A549 (cell line): ENCODE data around the gene WEE2. TPM values are rescaled to one million over a fixed set of nuclear protein-coding genes. Genes with fewer than 3 reads are reported as not detected.

Experiments
- ATAC-seq, 2 experiments: fragments of 200-7000 bp in 1 of 2; fragments of >200 bp in 1 of 2; cut with Nextera tagmentation in 1 of 2; cut with Tn5 transposase in 1 of 2; 3 replicates each; pipeline versions ENCODE4 v1.8.0 to v1.9.1; 2018 to 2020; ENCODE audit warnings: mild to moderate bottlenecking in 1 of 2, moderate library complexity in 1 of 2
- CTCF ChIA-PET: fragments of 300-600 bp; sonication (Branson Sonifier 250); formaldehyde crosslinking; extraction: SDS; loops from one replicate; lab custom pipeline; 2021; ENCODE audit warnings: antibody characterized with exemption, inconsistent platforms; lab: Yijun Ruan, JAX
- POLR2A ChIA-PET: fragments of 350-600 bp; formaldehyde crosslinking; extraction: SDS; loops from one replicate; lab custom pipeline; 2021; ENCODE audit warnings: antibody characterized with exemption, inconsistent platforms; lab: Yijun Ruan, JAX
- DNase-seq, 2 experiments: peaks; one replicate each; pipeline versions ENCODE4 v3.0.0 to v3.0.0-alpha.2; 2011 to 2016; ENCODE audit warnings: low read depth in 1 of 2, low spot score in 1 of 2
- FAIRE-seq: peaks from 2 replicates; lab custom pipeline; 2011; peaks lifted over from hg19 to GRCh38; lab: Jason Lieb, UNC
- H3K27ac ChIP-seq, 2 experiments: fragments of >200 bp; sonication (Bioruptor Twin); formaldehyde crosslinking; 3 replicates each; pipeline ENCODE4 v1.5.1; 2016 to 2017
- H3K4me1 ChIP-seq: fragments of >200 bp; sonication (Bioruptor Twin); formaldehyde crosslinking; 3 replicates; pipeline ENCODE4 v1.6.1; 2016
- H3K4me2 ChIP-seq: fragments of >200 bp; sonication (Bioruptor Twin); formaldehyde crosslinking; 3 replicates; pipeline ENCODE4 v1.6.1; 2016
- H3K4me3 ChIP-seq: fragments of >200 bp; sonication (Bioruptor Twin); formaldehyde crosslinking; 3 replicates; pipeline ENCODE4 v1.5.1; 2016
- H3K9me3 ChIP-seq: fragments of >200 bp; sonication (Bioruptor Twin); formaldehyde crosslinking; 3 replicates; pipeline ENCODE4 v1.6.1; 2016
- CEBPB ChIP-seq, 2 experiments: fragments of >200 bp in 1 of 2; sonication (Bioruptor Twin) in 1 of 2; formaldehyde crosslinking in 1 of 2; IDR thresholded peaks; 2 replicates each; pipeline ENCODE4 v1.6.1; 2012 to 2016
- E2F6 ChIP-seq: IDR thresholded peaks from 2 replicates; pipeline ENCODE4 v1.6.1; 2012; ENCODE audit warnings: low read depth, borderline replicate concordance
- FOSB ChIP-seq: fragments of 250-450 bp; sonication (Bioruptor Pico); IDR thresholded peaks from 2 replicates; pipeline ENCODE4 v1.5.0; 2020; ENCODE audit warnings: mild to moderate bottlenecking, moderate library complexity
- FOSL2 ChIP-seq, 2 experiments: fragments of 450-650 bp in 1 of 2; fragments of >200 bp in 1 of 2; sonication (Bioruptor Twin) in 1 of 2; formaldehyde crosslinking; IDR thresholded peaks; 2 replicates each; pipeline versions ENCODE4 v1.5.0 to v1.6.1; 2016 to 2020; ENCODE audit warnings: mild to moderate bottlenecking in 1 of 2, moderate library complexity in 1 of 2
- FOXS1 ChIP-seq: fragments of 250-450 bp; sonication (Bioruptor Pico); IDR thresholded peaks from 2 replicates; pipeline ENCODE4 v1.5.0; 2020; ENCODE audit warnings: mild to moderate bottlenecking, moderate library complexity
- GATA3 ChIP-seq: IDR thresholded peaks from 2 replicates; pipeline ENCODE4 v1.6.1; 2012; ENCODE audit warnings: borderline replicate concordance
- HOXB13 ChIP-seq: fragments of 250-450 bp; sonication (Bioruptor Pico); IDR thresholded peaks from 2 replicates; pipeline ENCODE4 v1.5.0; 2020; ENCODE audit warnings: low read depth, mild to moderate bottlenecking, moderate library complexity
- JUNB ChIP-seq: fragments of >200 bp; sonication (Bioruptor Twin); formaldehyde crosslinking; IDR thresholded peaks from 2 replicates; pipeline ENCODE4 v1.6.1; 2016
- KDM1A ChIP-seq: fragments of 200-600 bp; sonication (generic); IDR thresholded peaks from 2 replicates; pipeline ENCODE4 v1.6.1; 2016; ENCODE audit warnings: low read depth, mild to moderate bottlenecking
- POLR2A ChIP-seq: IDR thresholded peaks from 2 replicates; pipeline ENCODE4 v1.6.1; 2012; ENCODE audit warnings: mild to moderate bottlenecking, low read length
- RARB ChIP-seq: fragments of 250-450 bp; sonication (Bioruptor Pico); IDR thresholded peaks from 2 replicates; pipeline ENCODE4 v1.8.0; 2021; ENCODE audit warnings: mild to moderate bottlenecking, moderate library complexity
- RCOR1 ChIP-seq: fragments of 150-350 bp; IDR thresholded peaks from 2 replicates; pipeline ENCODE4 v1.6.1; 2014; ENCODE audit warnings: antibody characterized with exemption, low read length, low read depth
- RNF2 ChIP-seq: fragments of 200-600 bp; sonication (generic); IDR thresholded peaks from 2 replicates; pipeline ENCODE4 v1.6.1; 2016; ENCODE audit warnings: low read depth, mild to moderate bottlenecking, antibody characterized with exemption, moderate library complexity, borderline replicate concordance
- SREBF2 ChIP-seq: fragments of 450-650 bp; IDR thresholded peaks from 2 replicates; pipeline ENCODE4 v1.6.1; 2014; ENCODE audit warnings: mild to moderate bottlenecking, moderate library complexity
- TFCP2L1 ChIP-seq: fragments of 250-450 bp; sonication (Bioruptor Pico); IDR thresholded peaks from 2 replicates; pipeline ENCODE4 v1.5.0; 2021; ENCODE audit warnings: mild to moderate bottlenecking
- ZC3H11A ChIP-seq: fragments of 450-650 bp; IDR thresholded peaks from 2 replicates; pipeline ENCODE4 v1.6.1; 2014; ENCODE audit warnings: antibody characterized with exemption, mild to moderate bottlenecking
- WGBS: methylation state at CpG from one replicate; pipeline ENCODE4 v1.1.6; 2017; ENCODE audit errors: missing lambda C conversion rate; 5-methylcytosine and 5-hydroxymethylcytosine counted together
- polyA plus RNA-seq, 4 experiments: library from polyadenylated mRNA; depleted of rRNA in 3 of 4; stranded (reverse); fragments of >200 nt; fragmentation: RNase III in 1 of 4; extraction: RNeasy Plus Mini Kit Qiagen cat#74134 plus additional on column Dnase treatment in 1 of 4; gene quantifications; 2 replicates in 3 of 4; 3 replicates in 1 of 4; pipeline ENCODE4 v1.2.3, GENCODE V29; 2011 to 2017
- TF ChIP-seq, protein P1 (sequence below): fragments of 250-450 bp; sonication (Bioruptor Pico); IDR thresholded peaks from 2 replicates; pipeline ENCODE4 v1.5.0; 2020; ENCODE audit warnings: low read depth, mild to moderate bottlenecking, moderate library complexity
- TF ChIP-seq, protein P2 (sequence below): fragments of >200 bp; sonication (Bioruptor Twin); formaldehyde crosslinking; IDR thresholded peaks from 2 replicates; pipeline ENCODE4 v1.6.1; 2016
- TF ChIP-seq, protein P3 (sequence below): fragments of 200-600 bp; sonication (generic); IDR thresholded peaks from 2 replicates; pipeline ENCODE4 v1.6.1; 2016; ENCODE audit warnings: antibody characterized with exemption, mild to moderate bottlenecking, moderate library complexity

Gene WEE2
- polyA plus RNA-seq, 2 of the 4 experiments (the other 2 are of a cell fraction): not detected

DNA sequence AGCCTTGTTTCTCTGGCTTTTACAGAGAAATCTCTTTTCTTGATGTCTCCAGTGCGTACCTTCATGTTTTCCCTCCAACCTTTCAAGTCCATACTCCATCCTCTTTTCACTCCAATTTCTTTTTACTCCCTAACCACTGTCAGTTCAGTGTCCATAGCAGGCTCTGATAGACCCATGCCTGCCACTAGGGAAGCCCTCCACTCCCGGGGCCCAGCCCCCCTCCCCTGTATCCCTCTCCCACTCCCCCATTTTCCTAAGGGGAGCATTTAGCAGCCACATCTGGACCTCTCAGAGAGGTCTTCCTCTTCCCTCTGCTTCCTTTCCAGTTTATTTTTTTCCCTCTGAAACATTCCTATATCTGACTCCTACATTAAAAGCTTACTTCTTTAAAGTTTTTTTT, 39.3 kb upstream of the WEE2 start (continued):
- no peak for TF ChIP-seq RARB
- TF ChIP-seq, protein P1, sequence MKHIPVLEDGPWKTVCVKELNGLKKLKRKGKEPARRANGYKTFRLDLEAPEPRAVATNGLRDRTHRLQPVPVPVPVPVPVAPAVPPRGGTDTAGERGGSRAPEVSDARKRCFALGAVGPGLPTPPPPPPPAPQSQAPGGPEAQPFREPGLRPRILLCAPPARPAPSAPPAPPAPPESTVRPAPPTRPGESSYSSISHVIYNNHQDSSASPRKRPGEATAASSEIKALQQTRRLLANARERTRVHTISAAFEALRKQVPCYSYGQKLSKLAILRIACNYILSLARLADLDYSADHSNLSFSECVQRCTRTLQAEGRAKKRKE (CRISPR knock-in tag): no peak
- TF ChIP-seq TFCP2L1 (CRISPR knock-in tag): no peak
- TF ChIP-seq JUNB: no peak
- TF ChIP-seq POLR2A: no peak

GRCh38 chr7:141671705-141672496, 36.3 kb upstream of the WEE2 start:
- H3K4me2 ChIP-seq: no peak overlapping the region
- TF ChIP-seq HOXB13 (CRISPR knock-in tag) (no peak), CEBPB (IDR thresholded peaks at IDR 0.05) (peak in 1 of 2 experiments; percentile 17; a peak in 2 of 4 replicates)
- no peaks in the 10 kb centered on the region for H3K9me3 ChIP-seq
- no peak overlapping the region; a peak in 1 of 6 replicates for H3K27ac ChIP-seq
- CTCF ChIA-PET: interaction anchor here (1.2 to 1.7 kb wide), 2 partner anchors 18 to 66 kb away, joined by 4 to 5 read pairs; partner anchors contain the start of gene SSBP1
- H3K4me3 ChIP-seq: no peak overlapping the region
- peaks cover 17% of the 10 kb centered on the region; the same call in 2 of the 3 replicates for H3K4me1 ChIP-seq
- FAIRE-seq: no peak
- no peak for ATAC-seq
- POLR2A ChIA-PET: no interaction called here
- 93% methylated on average over 7 of the region's 7 CpGs for WGBS
- no peak for DNase-seq

DNA sequence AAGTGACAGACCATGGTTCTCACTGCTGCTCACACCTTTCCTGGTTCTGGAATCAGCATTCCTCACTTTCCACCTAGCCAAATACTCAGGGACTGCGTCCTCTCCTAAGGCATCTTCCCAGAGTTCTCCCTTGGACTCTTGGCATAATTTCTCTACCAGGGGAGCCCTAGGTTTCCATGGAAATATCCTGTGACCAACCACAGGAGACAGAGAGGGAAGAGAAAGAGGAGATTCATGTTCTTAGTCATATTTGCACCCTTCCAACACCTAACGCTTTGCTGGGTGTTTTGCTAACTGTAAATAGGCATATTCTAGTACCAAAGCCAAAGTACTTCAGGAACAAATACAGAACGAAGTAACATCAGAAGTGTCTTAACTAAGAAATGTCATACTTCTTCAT, 34.8 kb upstream of the WEE2 start:
- Histone ChIP-seq H3K4me2 (no peak overlapping the region), H3K27ac (no peak overlapping the region), H3K4me3 (no peak overlapping the region), H3K9me3 (no peaks in the 10 kb centered on the region), H3K4me1 (peaks cover 17% of the 10 kb centered on the region; the same call in 2 of the 3 replicates)
- POLR2A ChIA-PET: no interaction called here
- FAIRE-seq: no peak
- TF ChIP-seq ZC3H11A: no peak
- TF ChIP-seq, protein P2, sequence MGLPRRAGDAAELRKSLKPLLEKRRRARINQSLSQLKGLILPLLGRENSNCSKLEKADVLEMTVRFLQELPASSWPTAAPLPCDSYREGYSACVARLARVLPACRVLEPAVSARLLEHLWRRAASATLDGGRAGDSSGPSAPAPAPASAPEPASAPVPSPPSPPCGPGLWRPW: no peak
- TF ChIP-seq E2F6: no peak
- TF ChIP-seq HOXB13 (CRISPR knock-in tag): no peak
- TF ChIP-seq, protein P3, sequence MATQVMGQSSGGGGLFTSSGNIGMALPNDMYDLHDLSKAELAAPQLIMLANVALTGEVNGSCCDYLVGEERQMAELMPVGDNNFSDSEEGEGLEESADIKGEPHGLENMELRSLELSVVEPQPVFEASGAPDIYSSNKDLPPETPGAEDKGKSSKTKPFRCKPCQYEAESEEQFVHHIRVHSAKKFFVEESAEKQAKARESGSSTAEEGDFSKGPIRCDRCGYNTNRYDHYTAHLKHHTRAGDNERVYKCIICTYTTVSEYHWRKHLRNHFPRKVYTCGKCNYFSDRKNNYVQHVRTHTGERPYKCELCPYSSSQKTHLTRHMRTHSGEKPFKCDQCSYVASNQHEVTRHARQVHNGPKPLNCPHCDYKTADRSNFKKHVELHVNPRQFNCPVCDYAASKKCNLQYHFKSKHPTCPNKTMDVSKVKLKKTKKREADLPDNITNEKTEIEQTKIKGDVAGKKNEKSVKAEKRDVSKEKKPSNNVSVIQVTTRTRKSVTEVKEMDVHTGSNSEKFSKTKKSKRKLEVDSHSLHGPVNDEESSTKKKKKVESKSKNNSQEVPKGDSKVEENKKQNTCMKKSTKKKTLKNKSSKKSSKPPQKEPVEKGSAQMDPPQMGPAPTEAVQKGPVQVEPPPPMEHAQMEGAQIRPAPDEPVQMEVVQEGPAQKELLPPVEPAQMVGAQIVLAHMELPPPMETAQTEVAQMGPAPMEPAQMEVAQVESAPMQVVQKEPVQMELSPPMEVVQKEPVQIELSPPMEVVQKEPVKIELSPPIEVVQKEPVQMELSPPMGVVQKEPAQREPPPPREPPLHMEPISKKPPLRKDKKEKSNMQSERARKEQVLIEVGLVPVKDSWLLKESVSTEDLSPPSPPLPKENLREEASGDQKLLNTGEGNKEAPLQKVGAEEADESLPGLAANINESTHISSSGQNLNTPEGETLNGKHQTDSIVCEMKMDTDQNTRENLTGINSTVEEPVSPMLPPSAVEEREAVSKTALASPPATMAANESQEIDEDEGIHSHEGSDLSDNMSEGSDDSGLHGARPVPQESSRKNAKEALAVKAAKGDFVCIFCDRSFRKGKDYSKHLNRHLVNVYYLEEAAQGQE: no peak
- no peak for TF ChIP-seq SREBF2
- TF ChIP-seq KDM1A: no peak
- TF ChIP-seq FOSB (CRISPR knock-in tag): no peak
- no peak for TF ChIP-seq GATA3
- TF ChIP-seq RNF2: no peak
- TF ChIP-seq RCOR1: no peak
- TF ChIP-seq FOXS1 (CRISPR knock-in tag): no peak
- TF ChIP-seq FOSL2 (IDR thresholded peaks at IDR 0.05): no peak
- no peak for TF ChIP-seq FOSL2 (CRISPR knock-in tag; IDR thresholded peaks at IDR 0.05)
- WGBS: 90% methylated on average over 3 of the region's 3 CpGs
- DNase-seq: no peak
- no peak for ATAC-seq
- CTCF ChIA-PET: interaction anchor here (0.9 to 1.7 kb wide), 3 partner anchors 12 to 65 kb away, joined by 3 to 5 read pairs (median 4); partner anchors contain the start of gene SSBP1
